Keratinocyte (primary cell): ENCODE results near the gene ARHGAP15. TPM values are rescaled to one million over a fixed set of nuclear protein-coding genes. Genes with fewer than 3 reads are reported as not detected.

Experiments
- DNase-seq: peaks from one replicate; pipeline ENCODE4 v3.0.0-alpha.2; 2011; ENCODE audit warnings: low read depth, missing footprints, low spot score
- FAIRE-seq: peaks from 2 replicates; lab custom pipeline; 2011; peaks lifted over from hg19 to GRCh38; lab: Jason Lieb, UNC
- H2AFZ ChIP-seq: 2 replicates; pipeline ENCODE4 v1.6.0; 2012; ENCODE audit warnings: low read length, control low read depth, inconsistent platforms; ENCODE audit not compliant: control insufficient read depth
- H3K27ac ChIP-seq: 2 replicates; pipeline ENCODE4 v1.5.1; 2011; ENCODE audit warnings: low read length; ENCODE audit not compliant: control insufficient read depth, insufficient read depth
- H3K27me3 ChIP-seq: 3 replicates; pipeline ENCODE4 v1.6.0; 2011; ENCODE audit warnings: low read length; ENCODE audit not compliant: control insufficient read depth, insufficient read depth; ENCODE audit errors: extremely low read depth
- H3K36me3 ChIP-seq, 2 experiments: 2 replicates in 1 of 2; 3 replicates in 1 of 2; pipeline ENCODE4 v1.5.1; 2011; ENCODE audit warnings: low read length in 2 of 2, mild to moderate bottlenecking in 1 of 2; ENCODE audit not compliant: control insufficient read depth in 2 of 2, insufficient read depth in 2 of 2; ENCODE audit errors: extremely low read depth in 1 of 2
- H3K4me1 ChIP-seq: 3 replicates; pipeline ENCODE4 v1.5.1; 2011; ENCODE audit warnings: low read length; ENCODE audit not compliant: control insufficient read depth, insufficient read depth; ENCODE audit errors: extremely low read depth
- H3K4me2 ChIP-seq: 3 replicates; pipeline ENCODE4 v1.6.0; 2011; ENCODE audit warnings: low read depth, low read length; ENCODE audit not compliant: control insufficient read depth, insufficient read depth; ENCODE audit errors: extremely low read depth
- H3K4me3 ChIP-seq, 3 experiments: fragments of 200-600 bp in 1 of 3; sonication (generic) in 1 of 3; 2 replicates in 2 of 3; 3 replicates in 1 of 3; pipeline ENCODE4 v1.5.1; 2011 to 2016; ENCODE audit warnings: low read length in 3 of 3, mild to moderate bottlenecking in 3 of 3, control low read depth in 2 of 3, inconsistent platforms in 1 of 3, low read depth in 1 of 3, mixed read lengths in 1 of 3, mixed run types in 1 of 3, moderate library complexity in 1 of 3; ENCODE audit not compliant: control insufficient read depth in 2 of 3, insufficient read depth in 2 of 3; ENCODE audit errors: extremely low read depth in 1 of 3
- H3K79me2 ChIP-seq: 2 replicates; pipeline ENCODE4 v1.6.0; 2012; ENCODE audit warnings: low read length; ENCODE audit not compliant: control insufficient read depth, insufficient read depth
- H3K9ac ChIP-seq: 3 replicates; pipeline ENCODE4 v1.6.0; 2011; ENCODE audit warnings: low read length; ENCODE audit not compliant: control insufficient read depth, insufficient read depth; ENCODE audit errors: extremely low read depth
- H3K9me1 ChIP-seq: 3 replicates; pipeline ENCODE4 v1.6.0; 2011; ENCODE audit warnings: low read length; ENCODE audit not compliant: control insufficient read depth, insufficient read depth; ENCODE audit errors: extremely low read depth
- H3K9me3 ChIP-seq: 2 replicates; pipeline ENCODE4 v1.5.1; 2012; ENCODE audit warnings: low read depth, low read length; ENCODE audit not compliant: control insufficient read depth
- H4K20me1 ChIP-seq: 3 replicates; pipeline ENCODE4 v1.6.0; 2011; ENCODE audit warnings: low read length; ENCODE audit not compliant: control insufficient read depth, insufficient read depth; ENCODE audit errors: extremely low read depth
- EZH2 ChIP-seq: IDR thresholded peaks from one replicate; pipeline ENCODE4 v1.6.1; 2012; ENCODE audit warnings: inconsistent platforms, mild to moderate bottlenecking, low read length, moderate library complexity
- dilution Hi-C: fragments of 300-500 bp; cut with MboI; formaldehyde crosslinking; loops from one replicate; pipeline ENCODE4 v1.7.0; 2020; ENCODE audit warnings: low sequenced_read_pairs; ENCODE audit not compliant: extremely low pct_ligation_motif_present
- polyA plus RNA-seq, 5 experiments: library from polyadenylated mRNA; depleted of rRNA in 3 of 5; stranded (reverse) in 3 of 5; stranded (forward) in 1 of 5; unstranded in 1 of 5; fragments of >200 nt; gene quantifications; 1 replicate in 1 of 5; 2 replicates in 3 of 5; 3 replicates in 1 of 5; pipeline versions ENCODE4 v1.2.1 to v1.2.3, GENCODE V29; 2011 to 2012; ENCODE audit warnings: missing spikeins in 2 of 5, low read depth in 1 of 5, low replicate concordance in 1 of 5
- TF ChIP-seq, protein P1 (sequence below), 3 experiments: IDR thresholded peaks in 1 of 3; conservative IDR thresholded peaks in 1 of 3; optimal IDR thresholded peaks in 1 of 3; 2 replicates in 2 of 3; 3 replicates in 1 of 3; pipeline versions ENCODE3 to v1.5.1; 2011; ENCODE audit warnings: low read length in 3 of 3, mild to moderate bottlenecking in 3 of 3, moderate library complexity in 2 of 3, control low read depth in 1 of 3, inconsistent platforms in 1 of 3; ENCODE audit not compliant: insufficient read depth in 2 of 3; ENCODE audit errors: extremely low read depth in 1 of 3

Gene ARHGAP15
- polyA plus RNA-seq, 1 donor (not counting 4 experiments of a cell fraction or from before 2014, with no cell fraction given) = not detected

DNA sequence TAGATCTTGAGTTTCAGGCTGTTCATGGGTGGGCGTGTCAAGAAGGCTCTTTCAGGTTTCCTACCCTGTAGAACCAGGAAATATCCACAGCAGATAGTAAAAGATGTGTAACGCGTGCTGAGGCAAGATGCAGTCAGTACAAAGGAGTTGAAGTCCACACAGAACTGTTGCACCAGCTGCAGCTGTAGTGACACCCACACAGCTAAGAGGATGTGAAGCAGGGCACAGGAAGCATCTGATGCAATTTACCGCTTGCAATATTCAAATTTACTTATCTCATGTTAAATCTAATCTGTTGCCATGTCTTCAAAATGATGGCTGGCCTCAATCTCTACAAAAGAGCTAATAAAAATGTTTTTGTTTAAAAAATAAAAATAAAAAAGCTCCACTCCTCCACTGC, 132.8 kb downstream of the ARHGAP15 start:
- Histone ChIP-seq H3K79me2 (no peaks in the 10 kb centered on the region), H3K4me1 (no peaks in the 10 kb centered on the region), H3K4me3 (no peak overlapping the region), H3K9me3 (no peaks in the 10 kb centered on the region), H3K36me3 (no peaks in the 10 kb centered on the region), H3K9ac (no peak overlapping the region), H3K4me2 (no peak overlapping the region), H3K27ac (no peak overlapping the region), H3K9me1 (no peaks in the 10 kb centered on the region), H3K27me3 (peaks cover 2% of the 10 kb centered on the region), H2AFZ (no peak overlapping the region), H4K20me1 (no peaks in the 10 kb centered on the region)
- dilution Hi-C loops = no loop called here
- no peak for TF ChIP-seq EZH2
- TF ChIP-seq, protein P1, sequence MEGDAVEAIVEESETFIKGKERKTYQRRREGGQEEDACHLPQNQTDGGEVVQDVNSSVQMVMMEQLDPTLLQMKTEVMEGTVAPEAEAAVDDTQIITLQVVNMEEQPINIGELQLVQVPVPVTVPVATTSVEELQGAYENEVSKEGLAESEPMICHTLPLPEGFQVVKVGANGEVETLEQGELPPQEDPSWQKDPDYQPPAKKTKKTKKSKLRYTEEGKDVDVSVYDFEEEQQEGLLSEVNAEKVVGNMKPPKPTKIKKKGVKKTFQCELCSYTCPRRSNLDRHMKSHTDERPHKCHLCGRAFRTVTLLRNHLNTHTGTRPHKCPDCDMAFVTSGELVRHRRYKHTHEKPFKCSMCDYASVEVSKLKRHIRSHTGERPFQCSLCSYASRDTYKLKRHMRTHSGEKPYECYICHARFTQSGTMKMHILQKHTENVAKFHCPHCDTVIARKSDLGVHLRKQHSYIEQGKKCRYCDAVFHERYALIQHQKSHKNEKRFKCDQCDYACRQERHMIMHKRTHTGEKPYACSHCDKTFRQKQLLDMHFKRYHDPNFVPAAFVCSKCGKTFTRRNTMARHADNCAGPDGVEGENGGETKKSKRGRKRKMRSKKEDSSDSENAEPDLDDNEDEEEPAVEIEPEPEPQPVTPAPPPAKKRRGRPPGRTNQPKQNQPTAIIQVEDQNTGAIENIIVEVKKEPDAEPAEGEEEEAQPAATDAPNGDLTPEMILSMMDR (optimal IDR thresholded peaks at IDR 0.05 in 1 of 3, IDR thresholded peaks at IDR 0.05 in 1 of 3, conservative IDR thresholded peaks at IDR 0.05 in 1 of 3; ENCODE audit: extremely low read depth in 1 of 3, insufficient read depth in 2 of 3, low read length in 3 of 3) = no peak
- FAIRE-seq (no peak), DNase-seq (no peak)

DNA sequence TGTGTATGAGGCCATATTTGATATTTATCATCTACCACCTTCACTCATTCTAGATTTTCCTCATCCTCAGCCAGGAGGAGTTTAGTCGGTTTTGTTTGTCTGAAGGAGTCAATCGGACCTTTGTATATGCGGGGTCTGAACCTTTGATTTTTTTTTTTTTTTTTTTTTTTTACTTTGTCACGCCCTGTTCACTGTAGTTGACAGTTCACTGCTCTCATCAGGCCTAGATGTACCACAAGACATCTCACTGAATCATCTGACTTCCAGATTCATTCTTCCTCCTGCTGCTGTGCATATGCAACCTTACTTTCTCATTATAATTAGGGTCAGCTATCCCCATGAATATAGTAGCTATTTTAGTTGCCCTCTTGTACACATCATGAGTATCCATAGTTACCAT, 133.2 kb downstream of the ARHGAP15 start:
- Histone ChIP-seq H3K36me3 (no peaks in the 10 kb centered on the region), H3K27me3 (peaks cover 2% of the 10 kb centered on the region), H3K9ac (no peak overlapping the region), H3K4me1 (no peaks in the 10 kb centered on the region), H3K9me1 (no peaks in the 10 kb centered on the region), H3K79me2 (no peaks in the 10 kb centered on the region), H3K9me3 (no peaks in the 10 kb centered on the region), H3K4me3 (no peak overlapping the region), H3K27ac (no peak overlapping the region), H3K4me2 (no peak overlapping the region), H2AFZ (no peak overlapping the region), H4K20me1 (no peaks in the 10 kb centered on the region)
- dilution Hi-C loops = no loop called here
- TF ChIP-seq EZH2 = no peak
- TF ChIP-seq, protein P1 (optimal IDR thresholded peaks at IDR 0.05 in 1 of 3, IDR thresholded peaks at IDR 0.05 in 1 of 3, conservative IDR thresholded peaks at IDR 0.05 in 1 of 3; ENCODE audit: extremely low read depth in 1 of 3, insufficient read depth in 2 of 3, low read length in 3 of 3) = no peak
- DNase-seq = no peak
- FAIRE-seq = no peak
